Forelimb muscle (tissue), 1 donor: ENCODE results near the gene KCTD18. TPM values are rescaled to one million over a fixed set of nuclear protein-coding genes. Genes with fewer than 3 reads are reported as not detected.
A peak's percentile ranks its signal among the peaks of the same experiment; 100 is the strongest.

Experiments
- DNase-seq: peaks from one replicate; pipeline ENCODE4 v3.0.0-alpha.2; 2013; ENCODE audit warnings: low read depth
- polyA plus RNA-seq: library from polyadenylated mRNA; unstranded; fragments of 120-200 nt; gene quantifications from one replicate; pipeline ENCODE4 v1.2.1, GENCODE V29; 2013; ENCODE audit not compliant: insufficient read length

Gene KCTD18
- polyA plus RNA-seq: 10.3 TPM

DNA sequence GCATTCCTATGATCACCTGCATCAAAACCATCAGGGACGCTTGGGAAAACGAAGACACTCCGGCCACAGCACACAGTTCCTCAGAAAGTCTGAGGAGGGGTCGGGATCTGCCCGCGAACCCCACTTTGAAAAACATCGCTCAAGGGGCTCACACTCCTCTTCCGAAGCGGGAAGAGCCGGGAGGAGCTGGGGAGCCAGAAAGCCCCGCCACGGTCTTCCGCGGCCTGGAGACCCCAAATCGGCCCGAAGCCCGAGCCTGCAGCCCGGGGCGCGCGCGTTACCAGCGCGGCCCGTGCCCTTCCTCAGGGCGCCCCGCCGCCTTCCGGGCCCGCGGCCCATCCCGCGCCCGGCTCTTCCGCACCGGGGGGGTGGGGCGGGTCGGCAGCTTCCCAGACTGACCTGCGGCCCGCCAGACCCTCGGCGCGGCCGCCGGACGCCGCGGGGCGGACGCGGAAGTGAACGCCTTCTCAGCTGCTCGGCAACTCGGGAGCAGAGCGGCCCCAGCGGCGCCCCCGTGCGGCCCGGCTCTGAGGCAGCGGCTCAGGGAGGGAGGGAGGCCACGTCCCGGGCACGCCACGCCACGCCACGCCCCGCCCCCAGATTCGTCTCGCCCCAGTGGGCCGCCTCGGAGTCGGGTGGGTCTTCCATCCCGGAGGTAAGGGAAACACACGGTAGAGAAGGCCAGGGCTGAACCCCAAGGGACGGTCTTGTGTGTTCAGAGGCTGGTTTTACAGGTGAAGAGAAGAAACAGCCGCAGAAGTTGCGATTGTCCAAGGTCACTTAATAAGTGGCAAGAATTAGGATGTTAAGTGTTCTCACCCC, at the start of gene KCTD18:
KCTD18 (minus strand) TSS at position 457 of the 822 bp plus-strand sequence. CDS start 3,052 bp downstream, outside the sequence.
- peak; percentile 60 for DNase-seq

GRCh38 chr2:200540793-200541192, 30.9 kb upstream of the KCTD18 start:
- DNase-seq: no peak

DNA sequence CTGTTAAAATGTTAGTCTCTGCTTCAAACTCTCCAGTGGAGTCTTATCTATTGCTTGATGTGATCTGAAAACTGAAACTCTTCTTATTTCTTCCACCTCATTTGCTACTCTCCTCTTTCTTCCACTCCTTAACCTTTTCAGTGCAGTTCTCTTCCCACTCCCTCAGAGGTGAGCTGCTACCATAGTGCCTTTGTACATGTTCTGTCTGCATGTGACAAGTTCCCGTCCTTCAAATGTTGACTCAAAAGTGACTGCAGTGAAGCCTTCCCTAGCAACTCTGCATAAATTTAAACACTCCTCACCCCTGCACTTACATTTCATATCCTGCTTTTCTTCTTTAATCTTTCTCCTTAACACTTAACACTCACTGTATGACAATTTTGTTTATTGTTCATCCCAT, 28.3 kb upstream of the KCTD18 start:
- DNase-seq: no peak

GRCh38 chr2:200534572-200534971, 24.7 kb upstream of the KCTD18 start:
- no peak for DNase-seq

- no peak for DNase-seq
Measured at GRCh38 chr2:200533754-200534153, 23.9 kb upstream of the KCTD18 start.

GRCh38 chr2:200528228-200528627, 18.4 kb upstream of the KCTD18 start:
- DNase-seq: no peak

DNA sequence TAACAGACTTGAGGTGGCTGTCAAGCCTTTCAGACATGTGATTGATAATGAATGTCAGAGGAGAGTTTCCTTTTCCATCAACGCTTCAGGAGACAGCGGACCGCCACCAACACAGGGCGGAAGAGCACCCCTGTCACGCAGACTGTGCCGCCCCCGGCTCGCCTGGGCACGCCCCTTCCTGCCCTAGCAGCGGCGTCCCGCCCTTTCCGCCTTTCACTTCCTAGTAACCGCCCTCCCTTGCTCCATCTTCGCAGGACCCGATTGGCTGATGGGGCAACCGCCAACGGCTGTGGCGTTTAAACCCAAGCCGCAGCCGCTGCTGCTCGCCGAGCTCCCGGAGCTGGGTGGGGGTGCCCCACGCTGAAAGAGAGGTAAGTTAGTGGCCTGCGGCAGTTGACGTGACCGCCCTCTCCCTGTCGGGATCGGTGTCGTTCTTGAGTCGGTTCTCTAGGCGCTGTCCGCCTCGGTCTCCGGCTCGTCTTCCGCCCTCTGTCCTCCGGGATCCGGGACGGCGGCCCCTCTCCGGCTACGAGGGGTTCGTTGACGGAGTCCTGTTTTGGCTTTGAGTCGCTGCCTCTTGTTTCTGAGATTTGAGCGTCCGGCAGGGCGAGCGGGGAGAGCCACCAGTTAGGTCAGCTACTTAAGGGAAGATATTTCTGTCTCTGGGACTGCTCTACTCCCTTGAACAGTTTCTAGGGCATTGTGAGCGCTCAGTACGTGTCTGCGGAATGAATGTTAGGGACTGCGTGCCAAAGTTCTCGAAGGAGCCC, 16.2 kb upstream of the KCTD18 start, which contains the start of gene SGO2:
SGO2 (plus strand) TSS at position 326 of the 770 bp plus-strand sequence. CDS start 6,769 bp downstream, outside the sequence.
- peak; percentile 92 for DNase-seq

- DNase-seq: no peak
Measured at GRCh38 chr2:200525551-200525881, 15.6 kb upstream of the KCTD18 start.

GRCh38 chr2:200525066-200525465, 15.2 kb upstream of the KCTD18 start:
- no peak for DNase-seq

GRCh38 chr2:200523604-200524003, 13.7 kb upstream of the KCTD18 start:
- no peak for DNase-seq

GRCh38 chr2:200523158-200523557, 13.3 kb upstream of the KCTD18 start:
- no peak for DNase-seq

DNA sequence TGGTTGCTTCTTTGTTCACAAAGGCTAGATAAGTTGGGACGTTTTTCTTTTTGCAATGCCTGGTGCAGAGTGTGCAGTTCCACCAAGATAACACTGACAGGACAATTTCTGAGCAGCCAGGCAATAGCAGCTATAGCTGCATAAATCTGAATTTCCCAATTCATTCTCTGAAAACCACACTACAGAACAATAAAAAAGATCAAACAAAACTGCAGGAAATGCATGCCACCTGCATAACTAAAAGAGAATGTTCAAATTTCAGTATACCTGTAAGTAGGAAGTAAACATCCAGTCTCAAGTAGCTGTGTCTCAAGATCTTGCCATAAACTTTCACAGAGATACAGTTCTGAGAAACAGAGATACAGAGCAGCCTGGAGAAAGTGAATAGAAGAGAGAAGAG, 5.3 kb upstream of the KCTD18 start:
- no peak for DNase-seq

- DNase-seq: no peak
Measured at GRCh38 chr2:200509235-200509611, 645 bp downstream of the KCTD18 start.

- DNase-seq: no peak
Measured at GRCh38 chr2:200507179-200507578, 2.7 kb downstream of the KCTD18 start.

GRCh38 chr2:200506679-200507078, 3.2 kb downstream of the KCTD18 start:
- DNase-seq: no peak

GRCh38 chr2:200502196-200502595, 7.7 kb downstream of the KCTD18 start:
- no peak for DNase-seq

DNA sequence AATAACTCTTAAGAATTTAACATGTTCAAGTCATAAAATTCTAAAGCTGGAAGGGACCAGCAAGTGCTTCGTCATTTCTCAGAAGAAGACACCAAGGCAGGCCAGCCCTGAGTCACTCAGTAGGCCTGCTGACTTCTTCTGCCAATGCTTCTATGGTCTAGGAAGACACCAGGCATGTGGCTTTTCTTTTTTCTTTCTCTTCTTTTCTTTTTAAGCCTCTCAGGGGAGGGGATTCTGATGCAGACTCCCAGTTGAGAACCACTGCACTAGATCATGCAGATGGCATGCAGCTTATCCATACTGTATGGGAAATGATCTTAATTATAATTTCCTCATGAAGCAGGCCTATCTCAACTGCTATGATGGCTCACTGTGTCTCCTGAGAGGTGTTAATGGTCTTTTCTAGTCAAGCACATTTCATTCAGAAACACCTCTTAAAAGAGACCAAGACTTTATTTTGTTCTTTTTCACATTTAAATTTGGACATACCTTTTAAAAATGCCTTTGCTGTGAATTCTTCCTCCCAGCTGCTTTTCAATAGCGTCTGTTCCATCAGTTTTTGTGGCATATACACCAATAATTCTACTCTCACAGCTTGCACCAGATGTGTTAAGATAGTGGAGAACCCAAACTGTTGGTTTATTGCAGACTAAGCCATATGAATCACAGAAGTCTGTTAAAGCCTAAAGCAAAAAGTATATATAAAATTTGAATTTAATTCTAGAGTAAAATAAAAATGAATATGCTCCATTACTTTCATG, 11.3 kb downstream of the KCTD18 start:
- no peak for DNase-seq

DNA sequence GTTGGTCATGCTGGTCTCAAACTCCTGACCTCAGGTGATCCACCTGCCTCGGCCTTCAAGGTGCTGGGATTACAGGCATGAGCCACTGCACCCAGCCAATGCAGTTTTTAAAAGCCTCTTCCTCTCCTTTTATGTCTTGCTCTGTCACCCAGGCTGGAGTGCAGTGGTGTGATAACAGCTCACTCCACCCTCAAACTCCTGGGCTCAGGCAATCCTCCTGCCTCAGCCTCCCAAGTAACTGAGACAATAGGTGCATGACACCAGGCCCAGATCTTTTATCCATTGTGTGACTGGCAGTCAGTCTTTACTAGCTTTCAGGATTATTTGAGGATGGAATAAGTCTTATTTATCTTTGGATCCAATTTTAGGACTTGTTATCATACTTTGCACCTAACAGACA, 13.2 kb downstream of the KCTD18 start:
- no peak for DNase-seq

DNA sequence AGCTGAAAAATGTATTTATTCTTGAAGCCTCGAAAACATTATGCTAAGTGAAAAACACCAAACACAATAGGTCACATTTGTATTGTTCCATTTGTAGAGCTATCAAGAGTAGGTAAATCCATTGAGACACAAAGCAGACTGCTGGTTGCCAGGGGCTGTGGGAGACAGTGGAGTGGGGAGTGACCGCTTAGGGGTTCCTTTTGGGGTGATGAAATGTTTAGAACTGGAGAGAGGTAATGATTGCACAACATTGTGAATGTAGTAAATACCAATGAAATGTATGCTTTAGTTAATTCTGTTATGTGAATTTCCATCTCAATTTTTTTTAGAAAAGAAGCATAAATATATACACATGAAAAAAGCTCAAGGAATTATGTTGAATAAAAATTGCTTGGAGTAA, 15.8 kb downstream of the KCTD18 start:
- no peak for DNase-seq

- DNase-seq: no peak
Measured at GRCh38 chr2:200492656-200493055, 17.2 kb downstream of the KCTD18 start.

GRCh38 chr2:200490001-200490400, 19.9 kb downstream of the KCTD18 start:
- DNase-seq: no peak

GRCh38 chr2:200488169-200488568, 21.7 kb downstream of the KCTD18 start:
- no peak for DNase-seq
